Raji (cell line): ENCODE data around the gene HYDIN.

Experiments
- POLR2A ChIP-seq: IDR thresholded peaks from 2 replicates; pipeline ENCODE4 v1.6.1; 2011; ENCODE audit warnings: low read depth, low read length, control low read depth; ENCODE audit not compliant: insufficient read depth

HYDIN gene

DNA sequence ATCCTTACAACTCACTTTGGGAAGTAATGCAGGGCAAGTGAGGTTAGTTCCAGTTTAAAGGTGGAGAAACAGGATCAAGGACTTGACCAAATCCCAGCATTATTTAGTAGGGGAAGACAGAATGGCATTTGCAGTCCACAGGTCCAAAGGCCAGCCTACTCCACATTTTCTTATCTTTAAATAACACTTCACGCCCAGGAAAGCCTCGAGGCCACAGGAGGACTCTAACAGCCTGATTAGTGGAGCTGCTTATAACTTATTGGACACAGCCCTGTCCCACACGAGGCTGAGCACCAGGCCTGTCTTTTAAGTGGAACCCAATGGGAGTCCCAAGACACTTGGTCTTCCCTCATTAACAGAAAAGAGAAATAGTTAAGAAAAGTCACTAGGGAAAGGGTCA is 12.1 kb upstream of the HYDIN start:
- no peak for TF ChIP-seq POLR2A

DNA sequence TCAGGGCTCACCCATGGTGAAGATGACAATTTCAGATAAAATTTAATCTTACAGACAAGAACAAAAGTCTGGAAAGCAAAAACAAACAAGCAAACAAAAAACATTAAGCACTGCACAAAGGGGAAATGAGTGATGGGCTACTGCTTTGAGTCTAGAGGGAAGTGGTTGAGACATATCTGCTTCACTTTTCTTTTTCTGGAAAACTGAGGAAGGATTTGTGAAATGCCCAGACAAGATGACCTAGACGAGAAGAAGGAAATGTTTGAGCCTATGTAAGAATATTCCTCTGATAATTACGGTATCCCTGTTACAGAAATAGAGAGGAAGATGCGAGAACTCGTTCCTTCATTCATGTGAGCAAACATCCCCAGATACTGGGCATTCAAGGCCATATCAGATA is 11.5 kb upstream of the HYDIN start:
- TF ChIP-seq POLR2A, result no peak

DNA sequence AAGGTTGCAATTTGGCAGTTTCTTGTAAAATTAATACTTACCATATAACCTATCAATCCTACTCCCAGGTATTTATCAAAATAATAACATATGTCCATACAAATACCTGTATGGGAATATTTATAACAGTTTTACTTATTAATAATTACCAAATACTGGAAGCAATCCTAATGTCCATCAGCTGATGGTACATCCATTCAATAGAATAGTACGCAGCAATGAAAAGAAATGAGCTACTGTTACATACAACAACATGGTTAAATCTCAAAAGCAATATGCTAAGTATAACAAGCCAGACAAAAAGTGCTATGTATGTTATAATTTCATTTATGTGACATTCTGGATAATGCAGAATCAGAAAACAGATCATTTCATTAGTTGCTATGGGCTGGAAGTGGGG is 1.2 kb downstream of the HYDIN start:
- no peak for TF ChIP-seq POLR2A

DNA sequence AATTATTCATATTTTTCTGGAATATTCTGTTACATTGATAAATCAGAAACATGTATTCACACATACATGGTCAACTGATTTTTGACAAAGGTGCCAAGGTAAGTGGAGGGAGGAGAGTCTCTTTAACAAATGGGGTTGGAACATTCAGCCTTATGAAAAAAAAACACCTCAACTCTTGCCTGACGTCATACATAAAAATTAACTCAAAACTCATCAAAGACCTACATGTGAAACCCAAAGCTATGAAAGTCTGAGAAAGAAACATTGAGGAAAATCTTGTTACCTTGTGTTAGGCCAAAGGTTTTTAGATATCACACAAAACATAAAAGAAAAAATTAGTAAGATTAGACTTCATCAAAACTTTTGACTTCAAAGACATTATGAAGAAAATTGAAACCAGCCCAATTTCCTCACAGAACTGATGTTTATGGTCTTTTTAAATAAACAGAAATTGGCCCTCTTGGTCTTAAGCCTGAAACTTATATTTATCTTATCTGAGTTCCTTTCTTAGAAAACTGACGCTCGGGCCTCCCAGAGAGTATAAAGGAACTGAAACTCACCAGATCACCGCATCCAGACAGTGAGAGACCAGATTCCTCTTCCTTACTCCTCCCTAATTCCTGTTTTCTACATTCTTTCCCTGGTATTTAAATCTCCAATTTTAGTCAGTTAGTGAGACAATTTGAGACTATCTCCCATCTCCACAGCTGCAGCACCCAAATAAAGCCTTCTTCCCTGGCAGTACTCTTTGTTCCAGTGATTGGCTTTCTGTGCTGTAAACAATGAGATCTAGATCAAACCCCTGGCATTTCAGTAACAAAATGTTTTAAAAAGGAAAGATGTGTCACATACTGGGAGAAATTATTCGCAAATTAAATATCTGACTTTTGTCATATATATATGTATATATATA is 4.0 kb downstream of the HYDIN start:
- TF ChIP-seq POLR2A, result no peak

DNA sequence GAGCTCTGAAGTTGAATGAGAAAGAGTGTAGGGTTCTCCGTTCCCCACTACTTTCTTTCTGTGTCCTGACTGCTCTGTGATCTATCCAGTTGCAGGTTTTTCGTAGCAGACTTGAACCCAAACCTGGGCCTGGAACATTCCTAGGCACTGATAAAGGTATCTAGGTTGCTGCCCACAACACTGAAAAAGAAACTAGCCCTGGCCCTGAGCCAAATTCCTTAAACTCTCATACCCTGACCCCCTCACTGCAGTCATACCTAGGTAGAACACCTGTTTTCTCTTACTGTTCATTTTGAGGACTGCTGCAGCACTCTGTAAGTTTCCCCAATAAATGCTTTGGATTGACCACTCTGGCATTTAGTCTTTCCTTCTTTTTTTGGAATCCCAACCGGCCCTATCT is 5.4 kb downstream of the HYDIN start:
- no peak for TF ChIP-seq POLR2A

DNA sequence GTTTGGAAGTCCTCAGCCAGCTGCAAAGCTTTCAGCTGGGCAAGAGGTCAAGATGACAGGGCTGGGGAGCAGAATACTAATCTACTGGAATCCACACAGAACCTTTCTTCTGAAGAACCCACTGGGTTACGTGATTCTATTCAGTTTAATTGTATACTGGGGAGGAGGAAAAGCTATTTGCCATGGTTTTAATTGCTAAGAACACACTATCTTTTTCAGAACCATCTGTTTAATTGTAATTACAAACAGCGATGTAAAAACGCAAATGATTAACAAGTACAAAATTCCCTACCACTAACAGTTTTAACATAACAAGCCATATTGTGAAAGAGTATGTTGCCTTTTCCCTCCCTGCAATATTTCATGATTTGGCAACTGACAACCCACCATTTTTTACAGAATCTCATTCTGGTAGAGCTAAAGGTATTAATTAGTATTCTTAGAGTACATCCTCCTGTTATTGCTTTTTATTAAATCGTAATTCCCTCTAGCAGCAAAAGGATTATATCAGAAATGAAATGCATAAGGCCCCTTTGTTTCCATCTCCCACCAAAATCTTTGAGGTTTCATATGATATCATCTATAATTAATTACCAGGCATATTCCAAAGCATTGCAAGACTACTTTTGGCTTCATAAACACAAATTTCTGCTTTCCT is 12.1 kb downstream of the HYDIN start:
- no peak for TF ChIP-seq POLR2A

DNA sequence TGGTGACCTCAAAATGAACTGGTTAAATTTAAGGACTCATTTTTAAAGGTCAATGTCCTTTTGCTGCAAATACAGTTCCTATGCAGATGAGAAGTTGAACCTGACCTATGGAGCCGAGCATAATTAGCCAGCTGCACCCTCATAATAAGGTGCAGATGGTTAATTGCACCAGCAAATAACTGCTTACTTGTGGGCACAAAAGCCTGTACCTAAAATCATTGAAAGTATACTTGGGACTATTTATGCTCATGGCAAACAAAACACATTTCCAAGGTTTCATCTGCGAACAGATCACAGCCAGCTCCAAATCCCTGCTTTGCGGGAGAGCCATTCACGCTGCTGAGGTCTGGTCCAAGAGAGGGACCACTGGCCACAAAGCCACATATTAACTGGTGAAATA is 13.0 kb downstream of the HYDIN start:
- no peak for TF ChIP-seq POLR2A

DNA sequence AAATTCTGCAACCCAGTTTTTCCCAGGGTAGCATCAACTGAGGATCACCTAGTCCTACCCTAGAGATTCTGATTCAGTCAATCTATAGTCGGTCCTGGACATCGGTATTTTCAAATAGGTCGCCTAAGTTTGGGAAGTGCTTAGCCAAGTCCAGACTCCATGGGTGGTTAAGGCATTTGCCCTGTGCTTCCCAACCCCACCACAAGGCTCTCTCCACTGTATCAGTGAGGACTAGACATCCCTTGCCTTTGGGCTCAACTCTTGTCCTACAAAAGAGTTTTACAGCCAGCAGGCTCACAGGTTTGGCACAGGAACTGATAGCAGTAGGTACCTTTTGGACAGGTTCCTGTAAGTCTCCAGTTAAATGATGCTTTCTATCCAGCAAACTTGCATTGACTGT is 13.8 kb downstream of the HYDIN start:
- TF ChIP-seq POLR2A, result no peak

DNA sequence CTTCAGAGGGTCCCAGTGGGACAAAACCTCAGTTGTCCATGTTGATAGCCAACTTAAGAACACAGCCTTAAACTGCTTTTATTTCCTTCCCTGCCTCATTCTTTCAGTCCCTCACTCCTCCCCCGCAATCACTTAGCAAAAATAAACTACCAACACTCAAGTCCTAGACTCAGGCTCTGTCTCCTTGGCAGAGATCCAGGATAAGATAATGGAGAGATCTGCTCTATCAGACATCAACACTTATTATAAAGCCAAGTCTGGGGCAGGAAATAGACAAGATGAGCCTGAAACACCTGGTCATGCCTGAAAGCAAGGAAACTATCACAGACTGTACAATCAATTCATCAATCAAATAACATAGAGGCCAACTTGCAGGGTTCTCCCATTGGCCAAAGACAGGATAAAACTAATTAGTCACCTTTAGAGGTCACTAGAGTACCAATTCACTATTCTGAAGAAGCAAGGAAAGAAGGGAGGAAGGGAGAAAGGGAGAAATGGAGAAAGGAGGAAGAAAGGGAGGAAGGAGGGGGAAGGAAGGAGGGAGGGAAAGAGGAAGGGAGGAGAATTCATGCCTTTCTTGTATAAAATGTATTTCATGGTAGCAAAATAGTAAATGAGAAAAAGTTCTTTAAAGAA is 15.7 kb downstream of the HYDIN start:
- no peak for TF ChIP-seq POLR2A

DNA sequence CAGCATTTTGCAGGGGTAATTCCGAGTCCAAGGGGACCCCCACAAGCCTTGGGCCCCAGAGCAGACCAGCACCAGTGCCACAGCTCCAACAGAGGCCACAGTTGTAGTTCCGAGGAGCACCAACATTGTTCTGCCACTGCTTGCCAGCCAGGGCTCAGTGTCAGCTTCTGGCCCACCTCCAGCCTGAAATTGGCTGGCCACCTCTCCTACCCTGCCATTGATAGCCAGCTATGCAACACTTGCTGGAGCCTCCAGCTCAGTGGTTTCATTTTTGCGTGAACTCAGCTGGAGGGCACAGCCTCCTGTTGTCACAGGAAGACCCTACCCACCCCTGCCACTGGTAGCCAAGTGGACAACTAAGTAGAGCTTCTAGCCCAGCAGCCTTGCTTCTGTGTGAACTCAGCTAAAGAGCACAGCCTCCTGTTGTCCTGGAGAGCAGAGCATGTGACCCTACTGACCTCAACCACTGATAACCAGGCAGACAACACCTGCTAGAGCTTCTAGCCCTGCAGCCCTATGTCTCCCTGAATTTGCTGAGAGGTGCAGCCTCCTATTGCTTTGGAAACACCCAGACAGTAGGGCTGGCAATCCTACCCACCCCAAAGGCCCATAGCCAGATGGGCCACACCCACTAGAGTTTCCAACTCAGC is 24.9 kb downstream of the HYDIN start:
- no peak for TF ChIP-seq POLR2A

DNA sequence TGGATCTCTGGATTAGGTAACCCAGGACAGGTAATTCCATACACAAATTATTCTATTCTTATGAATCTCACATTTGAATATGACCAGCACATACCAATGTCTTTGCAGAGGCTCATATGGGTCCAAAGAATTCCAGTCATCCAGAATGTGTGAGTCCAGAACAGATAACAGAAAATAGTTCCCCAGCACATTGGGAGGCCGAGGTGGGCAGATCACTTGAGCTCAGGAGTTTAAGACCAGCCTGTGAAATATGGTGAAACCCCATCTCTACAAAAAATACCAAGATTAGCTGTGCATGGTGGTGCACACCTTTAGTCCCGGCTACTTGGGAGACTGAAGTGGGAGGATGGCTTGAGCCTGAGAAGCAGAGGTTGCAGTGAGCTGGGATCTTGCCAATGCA is 26.9 kb downstream of the HYDIN start:
- no peak for TF ChIP-seq POLR2A

DNA sequence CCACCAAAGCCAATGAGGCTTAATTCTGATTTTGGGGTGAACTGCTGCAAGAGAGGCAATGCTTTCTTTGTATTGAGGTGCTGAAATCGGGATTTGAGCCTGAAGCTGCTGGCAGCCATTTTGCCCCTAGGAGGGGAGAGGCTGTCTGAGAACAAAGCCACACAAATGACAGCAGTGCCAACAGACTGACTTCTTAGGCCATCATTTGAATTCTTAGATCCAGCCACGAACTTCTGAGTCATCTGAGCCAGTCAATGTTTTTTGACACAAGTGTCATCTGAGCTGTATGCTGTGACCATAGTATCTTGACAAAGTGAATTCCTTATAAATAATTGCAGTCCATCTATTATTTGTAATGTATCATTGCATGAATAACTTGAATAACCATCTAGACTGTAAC is 29.0 kb downstream of the HYDIN start:
- no peak for TF ChIP-seq POLR2A

DNA sequence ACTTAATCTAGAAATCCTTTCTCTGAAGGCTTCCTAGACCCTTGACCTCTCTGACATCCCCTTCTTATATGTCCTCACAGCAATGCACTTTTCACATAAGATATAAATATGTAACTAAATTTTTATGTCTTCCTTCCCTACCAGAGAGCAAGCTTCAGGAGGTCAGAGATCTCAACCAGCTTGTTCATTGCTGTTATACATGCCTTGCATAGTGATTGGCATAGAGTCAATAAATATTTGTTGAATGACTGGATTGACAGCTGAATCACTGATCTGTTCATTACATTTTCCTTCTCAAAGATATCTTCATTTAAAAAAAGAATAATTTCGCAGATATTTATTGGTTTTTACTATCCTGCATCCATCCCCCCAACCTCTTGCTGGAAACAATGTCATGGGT is 29.5 kb downstream of the HYDIN start:
- no peak for TF ChIP-seq POLR2A

DNA sequence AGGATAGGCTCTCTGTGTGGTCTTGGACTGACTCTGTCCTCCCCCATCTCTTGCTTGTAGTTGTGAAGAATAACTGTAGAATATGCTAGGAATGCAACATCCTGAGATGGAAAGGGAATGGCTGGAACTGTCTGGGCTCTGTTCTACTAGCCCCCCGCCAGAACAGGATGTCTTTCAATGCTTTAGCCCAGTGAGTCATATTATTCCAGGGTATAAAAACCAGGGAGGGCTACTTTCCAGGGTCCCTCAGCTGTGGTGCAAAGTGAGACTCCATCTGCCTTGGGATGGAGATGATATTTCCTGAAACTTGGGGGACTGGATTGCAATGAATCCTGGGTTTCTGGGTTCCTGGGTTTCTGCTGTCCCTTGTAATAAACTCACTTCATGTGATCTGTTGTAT is 32.1 kb downstream of the HYDIN start:
- no peak for TF ChIP-seq POLR2A

DNA sequence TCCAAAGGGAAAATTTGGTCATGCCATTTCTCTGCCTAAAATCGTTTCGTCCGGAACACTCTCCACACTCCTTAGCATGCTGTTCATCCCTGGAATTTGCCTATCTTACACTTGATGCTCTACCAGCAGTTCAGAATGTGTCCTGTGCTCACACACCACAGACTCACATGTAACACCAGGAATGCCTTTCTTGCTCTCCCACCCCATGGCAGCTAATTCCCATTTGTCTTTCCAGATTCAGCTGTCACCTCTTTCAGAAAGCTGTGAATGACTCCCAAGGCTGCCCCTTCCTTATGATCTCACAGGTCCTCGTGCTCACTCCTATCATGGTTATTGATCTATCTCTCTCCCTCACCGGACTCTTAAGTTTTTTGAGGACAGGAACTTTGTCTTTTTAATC is 38.1 kb downstream of the HYDIN start:
- TF ChIP-seq POLR2A, result no peak
